Smooth muscle cell (in vitro differentiated cells): ENCODE data around the gene LIPC. TPM values are rescaled to one million over a fixed set of nuclear protein-coding genes. Genes with fewer than 3 reads are reported as not detected.
A peak's percentile ranks its signal among the peaks of the same experiment; 100 is the strongest.

Source experiments
- DNase-seq: peaks from one replicate; lab custom pipeline; 2025; ENCODE audit not compliant: unreplicated experiment; lab: John Stamatoyannopoulos, UW
- H2AFZ ChIP-seq: fragments of 200-600 bp; sonication (generic); 2 replicates; pipeline ENCODE4 v1.6.0; 2016; ENCODE audit warnings: antibody characterized with exemption, low read depth, mild to moderate bottlenecking
- H3F3A ChIP-seq: fragments of 200-600 bp; sonication (generic); 2 replicates; pipeline ENCODE4 v1.6.0; 2017; ENCODE audit warnings: antibody characterized with exemption, low read depth
- H3K27ac ChIP-seq: fragments of 200-600 bp; sonication (generic); 2 replicates; pipeline ENCODE4 v1.5.1; 2016; ENCODE audit warnings: low read depth, mild to moderate bottlenecking
- H3K27me3 ChIP-seq: fragments of 200-600 bp; sonication (generic); 2 replicates; pipeline ENCODE4 v1.6.1; 2016; ENCODE audit warnings: low read depth, mild to moderate bottlenecking
- H3K36me3 ChIP-seq: fragments of 200-600 bp; sonication (generic); 2 replicates; pipeline ENCODE4 v1.5.1; 2016; ENCODE audit warnings: low read depth
- H3K4me1 ChIP-seq: fragments of 200-600 bp; sonication (generic); 2 replicates; pipeline ENCODE4 v1.5.1; 2016; ENCODE audit warnings: low read depth
- H3K4me2 ChIP-seq: fragments of 200-600 bp; sonication (generic); 2 replicates; pipeline ENCODE4 v1.6.0; 2016; ENCODE audit warnings: mild to moderate bottlenecking
- H3K4me3 ChIP-seq: fragments of 200-600 bp; sonication (generic); 2 replicates; pipeline ENCODE4 v1.5.1; 2016; ENCODE audit warnings: mild to moderate bottlenecking
- H3K79me2 ChIP-seq: fragments of 200-600 bp; sonication (generic); 2 replicates; pipeline ENCODE4 v1.6.0; 2016; ENCODE audit warnings: low read depth, mild to moderate bottlenecking
- H3K9ac ChIP-seq: fragments of 200-600 bp; sonication (generic); 2 replicates; pipeline ENCODE4 v1.6.0; 2016; ENCODE audit warnings: low read depth
- H3K9me3 ChIP-seq: fragments of 200-600 bp; sonication (generic); replicated peaks from 2 replicates; pipeline ENCODE4 v1.5.1; 2016; ENCODE audit warnings: low read depth
- H4K20me1 ChIP-seq: fragments of 200-600 bp; sonication (generic); 2 replicates; pipeline ENCODE4 v1.6.0; 2016; ENCODE audit warnings: low read depth
- WGBS: methylation state at CpG from one replicate; pipeline ENCODE4 v1.1.7; 2016; ENCODE audit warnings: low lambda C conversion rate; 5-methylcytosine and 5-hydroxymethylcytosine counted together
- polyA plus RNA-seq: library from polyadenylated mRNA; unstranded; fragments of >200 nt; fragmentation: Nextera tagmentation; extraction: Ambion mirVana; gene quantifications from 2 replicates; pipeline ENCODE4 v1.2.1, GENCODE V29; 2016
- total RNA-seq: library from RNA; depleted of rRNA; stranded (reverse); fragments of >200 nt; gene quantifications from 2 replicates; pipeline ENCODE4 v1.2.3, GENCODE V29; 2014
- TF ChIP-seq, protein P1 (sequence below): fragments of 200-600 bp; sonication (generic); IDR thresholded peaks from 2 replicates; pipeline ENCODE4 v1.5.1; 2017; ENCODE audit warnings: borderline replicate concordance, mild to moderate bottlenecking, antibody characterized with exemption; ENCODE audit not compliant: insufficient read depth, poor library complexity, severe bottlenecking

Gene LIPC
- total and polyA plus RNA-seq, 2 experiments from 2014 or later = not detected

DNA sequence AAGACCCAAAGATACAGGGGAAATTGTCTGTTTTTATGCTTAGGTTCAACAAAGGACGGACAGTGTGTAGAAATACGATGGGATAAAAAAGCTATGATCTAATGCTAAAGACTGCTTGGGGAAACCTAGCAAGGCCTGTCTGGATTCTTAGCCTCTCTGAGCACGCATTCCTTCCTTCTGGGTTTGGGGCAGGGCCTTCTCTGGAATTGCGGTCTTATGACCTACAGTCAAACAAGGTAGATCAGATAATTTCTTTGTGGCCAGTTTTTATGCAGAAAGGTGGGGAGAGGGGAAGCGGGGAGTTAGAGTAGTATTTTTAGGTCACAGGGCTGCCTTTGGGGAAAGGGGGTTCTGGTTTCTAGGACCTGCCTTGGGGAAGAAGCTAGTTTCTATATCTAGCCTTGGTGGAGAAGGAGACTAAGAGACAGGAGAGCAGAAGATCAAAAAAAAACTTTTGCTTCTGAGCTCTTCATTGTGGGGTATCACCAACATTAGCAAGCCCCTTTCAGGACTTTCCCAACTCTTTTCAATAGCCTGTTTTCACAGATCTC lies 39.1 kb upstream of the LIPC start:
- peaks cover 30% of the 10 kb centered on the region for H3F3A ChIP-seq
- H3K4me2 ChIP-seq = peak overlapping the region; percentile 45
- H3K4me3 ChIP-seq = no peak overlapping the region
- DNase-seq = no peak
- peak overlapping the region; percentile 59 for H2AFZ ChIP-seq
- TF ChIP-seq, protein P1, sequence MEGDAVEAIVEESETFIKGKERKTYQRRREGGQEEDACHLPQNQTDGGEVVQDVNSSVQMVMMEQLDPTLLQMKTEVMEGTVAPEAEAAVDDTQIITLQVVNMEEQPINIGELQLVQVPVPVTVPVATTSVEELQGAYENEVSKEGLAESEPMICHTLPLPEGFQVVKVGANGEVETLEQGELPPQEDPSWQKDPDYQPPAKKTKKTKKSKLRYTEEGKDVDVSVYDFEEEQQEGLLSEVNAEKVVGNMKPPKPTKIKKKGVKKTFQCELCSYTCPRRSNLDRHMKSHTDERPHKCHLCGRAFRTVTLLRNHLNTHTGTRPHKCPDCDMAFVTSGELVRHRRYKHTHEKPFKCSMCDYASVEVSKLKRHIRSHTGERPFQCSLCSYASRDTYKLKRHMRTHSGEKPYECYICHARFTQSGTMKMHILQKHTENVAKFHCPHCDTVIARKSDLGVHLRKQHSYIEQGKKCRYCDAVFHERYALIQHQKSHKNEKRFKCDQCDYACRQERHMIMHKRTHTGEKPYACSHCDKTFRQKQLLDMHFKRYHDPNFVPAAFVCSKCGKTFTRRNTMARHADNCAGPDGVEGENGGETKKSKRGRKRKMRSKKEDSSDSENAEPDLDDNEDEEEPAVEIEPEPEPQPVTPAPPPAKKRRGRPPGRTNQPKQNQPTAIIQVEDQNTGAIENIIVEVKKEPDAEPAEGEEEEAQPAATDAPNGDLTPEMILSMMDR = no peak
- H3K36me3 ChIP-seq = no peaks in the 10 kb centered on the region
- peaks cover 39% of the 10 kb centered on the region for H3K4me1 ChIP-seq
- H3K27me3 ChIP-seq = no peaks in the 10 kb centered on the region
- no peaks in the 10 kb centered on the region for H3K79me2 ChIP-seq
- H4K20me1 ChIP-seq = no peaks in the 10 kb centered on the region
- peak overlapping the region; percentile 88 for H3K9ac ChIP-seq
- WGBS = 17% methylated on average over 5 of the region's 5 CpGs
- no peaks in the 10 kb centered on the region for H3K9me3 ChIP-seq
- peak overlapping the region; percentile 92 for H3K27ac ChIP-seq

DNA sequence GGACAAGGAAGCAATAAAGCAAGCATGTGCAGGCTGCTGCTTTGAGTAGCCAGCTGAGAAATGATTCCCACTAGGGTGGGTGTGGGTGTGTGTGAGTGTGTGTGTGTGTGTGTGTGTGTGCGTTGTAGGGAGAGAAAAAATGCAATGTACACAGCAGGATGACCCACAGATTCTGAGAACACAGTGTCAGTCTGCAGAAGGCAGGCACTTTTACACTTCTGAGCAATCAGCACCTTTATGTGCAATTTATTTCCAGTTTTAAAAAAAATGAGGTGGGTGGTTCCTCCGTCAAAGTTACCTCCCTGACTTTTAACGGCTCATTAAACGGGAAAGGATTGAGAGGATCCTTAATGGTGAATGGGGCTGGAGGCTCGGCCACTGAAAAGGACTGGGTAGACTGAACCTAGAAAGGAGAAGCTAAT lies 38.5 kb upstream of the LIPC start:
- H3K9me3 ChIP-seq = no peaks in the 10 kb centered on the region
- TF ChIP-seq, protein P1 = no peak
- H3K4me2 ChIP-seq = peak overlapping the region; percentile 45
- H4K20me1 ChIP-seq = no peaks in the 10 kb centered on the region
- H3K4me3 ChIP-seq = no peak overlapping the region
- peak overlapping the region; percentile 88 for H3K9ac ChIP-seq
- H3K27me3 ChIP-seq = no peaks in the 10 kb centered on the region
- DNase-seq = no peak
- H3K79me2 ChIP-seq = no peaks in the 10 kb centered on the region
- WGBS = 27% methylated on average over 5 of the region's 5 CpGs
- no peak overlapping the region for H2AFZ ChIP-seq
- H3K27ac ChIP-seq = peak overlapping the region; percentile 92
- H3K4me1 ChIP-seq = peaks cover 39% of the 10 kb centered on the region
- no peaks in the 10 kb centered on the region for H3K36me3 ChIP-seq
- H3F3A ChIP-seq = peaks cover 30% of the 10 kb centered on the region

DNA sequence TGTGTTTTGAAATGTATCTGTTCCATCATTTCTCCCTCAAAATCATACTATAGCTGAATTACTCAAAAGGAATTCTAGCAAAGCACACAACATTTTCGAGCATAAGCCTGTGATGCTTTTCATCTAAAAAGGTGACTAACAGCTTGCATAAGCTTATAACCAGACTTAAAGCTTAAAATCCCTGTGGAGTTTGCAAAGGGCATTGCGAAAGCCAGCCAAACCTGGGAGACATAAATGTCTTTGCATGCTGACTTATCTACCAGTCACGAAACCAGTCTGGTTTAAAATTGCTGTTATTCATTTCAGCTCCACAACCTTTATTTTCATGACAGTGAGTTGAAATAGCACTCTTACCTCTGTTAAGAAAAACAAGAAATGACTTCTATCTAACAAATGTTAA lies 35.6 kb upstream of the LIPC start:
- peak overlapping the region; percentile 50 for H3K4me2 ChIP-seq
- TF ChIP-seq, protein P1 = no peak

DNA sequence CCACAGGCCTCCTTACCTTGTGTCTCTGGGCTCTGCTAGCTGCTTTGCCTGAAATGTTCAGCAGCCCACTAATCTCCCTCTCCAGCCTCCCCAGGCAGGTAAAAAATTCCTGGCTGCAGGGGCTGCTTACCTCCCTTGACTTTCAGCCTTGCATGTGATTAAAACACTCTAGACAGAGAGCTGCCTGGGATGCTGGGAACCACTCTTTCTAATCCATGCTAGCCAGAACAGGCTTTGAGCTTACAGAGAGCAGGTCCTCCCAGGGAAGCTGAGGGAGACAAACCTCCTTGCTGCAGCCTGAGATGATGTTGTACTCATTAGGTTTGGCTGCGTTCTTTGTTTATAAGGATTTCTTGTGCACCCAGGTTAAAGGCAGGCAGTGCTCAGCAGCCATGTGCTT lies 33.7 kb upstream of the LIPC start:
- no peaks in the 10 kb centered on the region for H3K9me3 ChIP-seq
- H3K36me3 ChIP-seq = no peaks in the 10 kb centered on the region
- TF ChIP-seq, protein P1 = no peak
- H3K4me3 ChIP-seq = no peak overlapping the region
- WGBS = 57% methylated on average over 1 of the region's 1 CpG
- no peak for DNase-seq
- peaks cover 24% of the 10 kb centered on the region for H3K4me1 ChIP-seq
- no peaks in the 10 kb centered on the region for H4K20me1 ChIP-seq
- peaks cover 8% of the 10 kb centered on the region for H3F3A ChIP-seq
- no peak overlapping the region for H3K9ac ChIP-seq
- H3K27me3 ChIP-seq = no peaks in the 10 kb centered on the region
- no peak overlapping the region for H3K4me2 ChIP-seq
- peak overlapping the region; percentile 92 for H3K27ac ChIP-seq
- H3K79me2 ChIP-seq = no peaks in the 10 kb centered on the region
- H2AFZ ChIP-seq = no peak overlapping the region

More for the DNA sequence above, 35.6 kb upstream of the LIPC start:
- DNase-seq = no peak
- Histone ChIP-seq H3K36me3 (no peaks in the 10 kb centered on the region), H3F3A (peaks cover 14% of the 10 kb centered on the region), H3K27me3 (no peaks in the 10 kb centered on the region), H3K4me1 (peaks cover 39% of the 10 kb centered on the region), H3K79me2 (no peaks in the 10 kb centered on the region), H3K9me3 (no peaks in the 10 kb centered on the region), H3K9ac (peak overlapping the region; percentile 79), H4K20me1 (no peaks in the 10 kb centered on the region), H3K4me3 (no peak overlapping the region), H3K27ac (peak overlapping the region; percentile 92), H2AFZ (no peak overlapping the region)
- 2% methylated on average over 3 of the region's 3 CpGs for WGBS
